Activated B cell treated with CpG ODN at 0.5 μM for 24 hours (primary cell): ENCODE measurements around the gene SLC46A2. TPM values are rescaled to one million over a fixed set of nuclear protein-coding genes. Genes with fewer than 3 reads are reported as not detected.

Source experiments
- ATAC-seq: fragments of 200-7000 bp; cut with Tn5 transposase; one replicate; pipeline ENCODE4 v1.10.0; 2021; ENCODE audit warnings: low read depth, mild to moderate bottlenecking, moderate library complexity
- CTCF ChIA-PET: fragments of 350-600 bp; sonication (Branson Sonifier 250); formaldehyde crosslinking; loops from one replicate; lab custom pipeline; 2021; ENCODE audit warnings: antibody characterized with exemption; lab: Charles Lee
- POLR2A ChIA-PET: fragments of 350-600 bp; sonication (Branson Sonifier 250); formaldehyde crosslinking; loops from one replicate; lab custom pipeline; 2021; ENCODE audit warnings: antibody characterized with exemption; lab: Charles Lee
- DNase-seq: peaks from one replicate; pipeline ENCODE4 v3.0.0; 2022
- H3K27ac Mint-ChIP-seq: one replicate; pipeline ENCODE4 v1.8.0; 2020; ENCODE audit warnings: mixed read lengths
- H3K27me3 Mint-ChIP-seq: one replicate; pipeline ENCODE4 v1.8.0; 2021; ENCODE audit warnings: mixed read lengths
- H3K36me3 Mint-ChIP-seq: one replicate; pipeline ENCODE4 v1.8.0; 2021; ENCODE audit warnings: low read depth, mixed read lengths
- H3K4me1 Mint-ChIP-seq: one replicate; pipeline ENCODE4 v1.8.0; 2021; ENCODE audit warnings: mixed read lengths
- H3K4me3 Mint-ChIP-seq: one replicate; pipeline ENCODE4 v1.8.0; 2020; ENCODE audit warnings: mild to moderate bottlenecking, mixed read lengths
- H3K9me3 Mint-ChIP-seq: one replicate; pipeline ENCODE4 v1.8.0; 2020; ENCODE audit warnings: mixed read lengths
- intact Hi-C: fragments of 100-400 bp; cut with micrococcal nuclease; formaldehyde crosslinking; loops from one replicate; pipeline ENCODE4 v1.15.1; 2024
- total RNA-seq: library from RNA; stranded (reverse); gene quantifications from 2 replicates; pipeline ENCODE4 v1.2.3, GENCODE V29; 2022
- TF ChIP-seq, protein P1 (sequence below): fragments of 200-600 bp; IDR thresholded peaks from one replicate; pipeline ENCODE4 v1.8.0; 2022; ENCODE audit warnings: antibody characterized with exemption, mild to moderate bottlenecking

Gene SLC46A2
- total RNA-seq, 1 donor from 2014 or later: not detected

- POLR2A ChIA-PET: no interaction called here
- H3K36me3 Mint-ChIP-seq: peaks cover 43% of the 10 kb centered on the region
- TF ChIP-seq, protein P1, sequence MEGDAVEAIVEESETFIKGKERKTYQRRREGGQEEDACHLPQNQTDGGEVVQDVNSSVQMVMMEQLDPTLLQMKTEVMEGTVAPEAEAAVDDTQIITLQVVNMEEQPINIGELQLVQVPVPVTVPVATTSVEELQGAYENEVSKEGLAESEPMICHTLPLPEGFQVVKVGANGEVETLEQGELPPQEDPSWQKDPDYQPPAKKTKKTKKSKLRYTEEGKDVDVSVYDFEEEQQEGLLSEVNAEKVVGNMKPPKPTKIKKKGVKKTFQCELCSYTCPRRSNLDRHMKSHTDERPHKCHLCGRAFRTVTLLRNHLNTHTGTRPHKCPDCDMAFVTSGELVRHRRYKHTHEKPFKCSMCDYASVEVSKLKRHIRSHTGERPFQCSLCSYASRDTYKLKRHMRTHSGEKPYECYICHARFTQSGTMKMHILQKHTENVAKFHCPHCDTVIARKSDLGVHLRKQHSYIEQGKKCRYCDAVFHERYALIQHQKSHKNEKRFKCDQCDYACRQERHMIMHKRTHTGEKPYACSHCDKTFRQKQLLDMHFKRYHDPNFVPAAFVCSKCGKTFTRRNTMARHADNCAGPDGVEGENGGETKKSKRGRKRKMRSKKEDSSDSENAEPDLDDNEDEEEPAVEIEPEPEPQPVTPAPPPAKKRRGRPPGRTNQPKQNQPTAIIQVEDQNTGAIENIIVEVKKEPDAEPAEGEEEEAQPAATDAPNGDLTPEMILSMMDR: no peak
- no peak overlapping the region for H3K27ac Mint-ChIP-seq
- H3K9me3 Mint-ChIP-seq: no peaks in the 10 kb centered on the region
- intact Hi-C loops: no loop called here
- H3K4me1 Mint-ChIP-seq: peaks cover 46% of the 10 kb centered on the region
- CTCF ChIA-PET: no interaction called here
- ATAC-seq (no peak), DNase-seq (no peak)
- H3K27me3 Mint-ChIP-seq: no peaks in the 10 kb centered on the region
- no peak overlapping the region for H3K4me3 Mint-ChIP-seq
These were observed 23.9 kb downstream of the SLC46A2 start for GRCh38 chr9:112866662-112867274.

DNA sequence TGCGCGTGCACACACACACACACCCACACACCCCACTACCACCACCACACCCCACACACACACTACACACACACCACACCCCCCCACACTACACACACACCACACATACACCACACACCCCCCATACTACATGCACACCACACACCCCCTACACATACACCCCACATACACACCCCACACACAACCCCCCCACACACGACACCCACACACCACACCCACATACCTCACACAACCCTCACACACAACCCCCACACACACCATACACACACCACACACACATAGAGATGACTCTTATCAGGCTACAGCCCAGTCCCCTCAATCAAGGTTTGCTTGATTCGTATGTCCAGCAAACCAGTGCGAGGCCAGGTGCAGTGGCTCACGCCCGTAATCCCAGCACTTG lies 25.7 kb downstream of the SLC46A2 start:
- no peak overlapping the region for H3K4me3 Mint-ChIP-seq
- DNase-seq (no peak), ATAC-seq (no peak)
- peaks cover 55% of the 10 kb centered on the region for H3K4me1 Mint-ChIP-seq
- H3K9me3 Mint-ChIP-seq: no peaks in the 10 kb centered on the region
- ChIA-PET CTCF (no interaction called here), POLR2A (no interaction called here)
- no peak overlapping the region for H3K27ac Mint-ChIP-seq
- H3K36me3 Mint-ChIP-seq: peaks cover 38% of the 10 kb centered on the region
- intact Hi-C loops: no loop called here
- H3K27me3 Mint-ChIP-seq: no peaks in the 10 kb centered on the region
- TF ChIP-seq, protein P1: no peak

GRCh38 chr9:112864403-112864802 lies 26.3 kb downstream of the SLC46A2 start:
- intact Hi-C loops: no loop called here
- Mint-ChIP-seq H3K9me3 (no peaks in the 10 kb centered on the region), H3K27ac (no peak overlapping the region), H3K36me3 (peaks cover 32% of the 10 kb centered on the region), H3K4me1 (peaks cover 53% of the 10 kb centered on the region), H3K27me3 (no peaks in the 10 kb centered on the region), H3K4me3 (no peak overlapping the region)
- DNase-seq (no peak), ATAC-seq (no peak)
- CTCF ChIA-PET: interaction anchor here (1.9 kb wide), 1 partner anchor 19 kb away, joined by 4 read pairs; no protein-coding TSS in a partner anchor
- TF ChIP-seq, protein P1: no peak
- POLR2A ChIA-PET: no interaction called here

DNA sequence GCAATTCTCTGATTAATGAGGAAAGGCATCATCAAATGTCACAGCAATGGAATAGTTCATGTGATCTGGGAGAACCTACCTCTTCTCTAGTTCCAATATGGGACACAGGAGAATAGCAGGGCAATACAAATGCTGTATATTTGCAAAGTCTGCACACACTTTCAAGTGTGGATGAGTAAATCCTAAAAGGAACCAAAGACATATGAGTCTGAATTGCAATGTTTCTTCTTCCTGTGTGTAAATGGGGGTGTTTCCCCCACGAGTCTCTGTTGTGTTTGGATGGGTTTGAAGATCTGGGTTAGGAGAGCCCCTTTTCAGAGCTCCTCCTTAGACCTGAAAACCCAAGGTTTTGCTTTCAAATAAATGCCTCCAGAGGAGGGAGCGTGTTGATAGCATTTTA lies 26.9 kb downstream of the SLC46A2 start:
- Mint-ChIP-seq H3K4me1 (peaks cover 54% of the 10 kb centered on the region), H3K9me3 (no peaks in the 10 kb centered on the region), H3K36me3 (peaks cover 25% of the 10 kb centered on the region), H3K27ac (peak overlapping the region; percentile 81), H3K4me3 (peak overlapping the region; percentile 53), H3K27me3 (no peaks in the 10 kb centered on the region)
- ATAC-seq (peak; percentile 17), DNase-seq (no peak)
- intact Hi-C loops: no loop called here
- ChIA-PET POLR2A (no interaction called here), CTCF (interaction anchor here (1.9 kb wide), 1 partner anchor 19 kb away, joined by 4 read pairs; no protein-coding TSS in a partner anchor)
- TF ChIP-seq, protein P1: no peak

- Mint-ChIP-seq H3K36me3 (peaks cover 20% of the 10 kb centered on the region), H3K27me3 (no peaks in the 10 kb centered on the region), H3K4me3 (peak overlapping the region; percentile 42), H3K4me1 (peaks cover 56% of the 10 kb centered on the region), H3K9me3 (no peaks in the 10 kb centered on the region), H3K27ac (peak overlapping the region; percentile 81)
- DNase-seq (no peak), ATAC-seq (no peak)
- intact Hi-C loops: no loop called here
- CTCF ChIA-PET: interaction anchor here (1.9 kb wide), 1 partner anchor 18 kb away, joined by 4 read pairs; no protein-coding TSS in a partner anchor
- TF ChIP-seq, protein P1: no peak
- POLR2A ChIA-PET: interaction anchor here (0.7 kb wide), 1 partner anchor 474 kb away, joined by 3 read pairs; no protein-coding TSS in a partner anchor
These were observed 27.5 kb downstream of the SLC46A2 start for GRCh38 chr9:112863214-112863613.
